ENCODE data around the gene OR10A5. TPM values are rescaled to one million over a fixed set of nuclear protein-coding genes. Genes with fewer than 3 reads are reported as not detected.

The OR10A5 gene
- total and polyA plus RNA-seq, 9 of the 15 experiments (the other 6 are each of a cell fraction or from before 2014, with no cell fraction given): 0.14 TPM; not detected in 8

GRCh38 chr11:6813656-6814055 is 31.8 kb upstream of the OR10A5 start:
- no TSS peak for BruUV-seq (replicated peaks)
- CTCF ChIA-PET (ENCODE audit: low intra/inter-chr PET ratio): no interaction called here

More at GRCh38 chr11:6813656-6814055, 31.8 kb upstream of the OR10A5 start:
- Histone ChIP-seq H3K9me3 (replicated peaks; ENCODE audit: control insufficient read depth, insufficient read depth, low read depth, low read length) (no peaks in the 10 kb centered on the region), H3K79me2 (ENCODE audit: control insufficient read depth, insufficient read depth, low read length) (no peaks in the 10 kb centered on the region), H3K27ac (ENCODE audit: extremely low read depth, low read depth, low read length) (no peak overlapping the region), H3K9me1 (ENCODE audit: control insufficient read depth, insufficient read depth, low read length) (no peaks in the 10 kb centered on the region), H3K36me3 (ENCODE audit: control insufficient read depth, insufficient read depth, low read length) (no peaks in the 10 kb centered on the region), H3K4me2 (ENCODE audit: insufficient read depth, low read length) (no peak overlapping the region), H3K4me3 (no peak overlapping the region), H2AFZ (ENCODE audit: low read depth, low read length) (no peak overlapping the region), H3K9ac (ENCODE audit: insufficient read depth in 1 of 2, low read depth in 2 of 2, low read length in 2 of 2) (no peak overlapping the region), H3K4me1 (replicated peaks in 1 of 2; ENCODE audit: control insufficient read depth in 2 of 2, insufficient read depth in 2 of 2, low read length in 2 of 2) (no peaks in the 10 kb centered on the region), H3K27me3 (ENCODE audit: control insufficient read depth in 2 of 2, insufficient read depth in 2 of 2, low read length in 2 of 2) (no peaks in the 10 kb centered on the region; a peak in 1 of 5 replicates), H4K20me1 (replicated peaks; ENCODE audit: control insufficient read depth, insufficient read depth, low read length) (no peaks in the 10 kb centered on the region)
- intact Hi-C loops (cut with micrococcal nuclease): loop anchor here (10.0 kb wide), 1 partner anchor 281 kb away; no protein-coding TSS in a partner anchor
- in situ Hi-C loops (cut with MboI): no loop called here
- POLR2A ChIA-PET: no interaction called here
- WGBS (ENCODE audit: insufficient coverage, low coverage, missing lambda C conversion rate): 0% methylated on average over 2 of the region's 2 CpGs
- FAIRE-seq (no peak), ATAC-seq (no peak), DNase-seq (ENCODE audit: extremely low read depth in 1 of 4, low spot score in 3 of 4) (no peak)
- TF ChIP-seq STAT5B (CRISPR knock-in tag; IDR thresholded peaks at IDR 0.05) (no peak), POLR2H (tag; IDR thresholded peaks at IDR 0.05; ENCODE audit: low read depth) (no peak), ERF (CRISPR knock-in tag; IDR thresholded peaks at IDR 0.05) (no peak), FUS (optimal IDR thresholded peaks at IDR 0.05; ENCODE audit: low read depth, low read length) (no peak), NR3C1 (CRISPR knock-in tag; IDR thresholded peaks at IDR 0.05) (no peak), MXI1 (IDR thresholded peaks at IDR 0.05; ENCODE audit: low read depth, low read length) (no peak), NUFIP1 (IDR thresholded peaks at IDR 0.05; ENCODE audit: partially characterized antibody) (no peak), SRSF9 (IDR thresholded peaks at IDR 0.05; ENCODE audit: borderline replicate concordance, low read depth, low read length) (no peak), HNRNPK (IDR thresholded peaks at IDR 0.05; ENCODE audit: low read depth, low read length, poor library complexity, severe bottlenecking) (no peak), GATAD2B (IDR thresholded peaks at IDR 0.05; ENCODE audit: borderline replicate concordance) (no peak), ZFPM2 (CRISPR knock-in tag; IDR thresholded peaks at IDR 0.05) (no peak), SMAD4 (CRISPR knock-in tag; conservative IDR thresholded peaks at IDR 0.05) (no peak), ZKSCAN3 (CRISPR knock-in tag; IDR thresholded peaks at IDR 0.05) (no peak), CCNT2 (IDR thresholded peaks at IDR 0.05; ENCODE audit: borderline replicate concordance, extremely low read depth, insufficient read length, low read depth, low read length) (no peak), PYGO2 (tag; IDR thresholded peaks at IDR 0.05) (no peak), ELF4 (CRISPR knock-in tag; IDR thresholded peaks at IDR 0.05) (no peak), ZNF583 (CRISPR knock-in tag; IDR thresholded peaks at IDR 0.05) (no peak), THAP12 (CRISPR knock-in tag; IDR thresholded peaks at IDR 0.05) (no peak), BCOR (IDR thresholded peaks at IDR 0.05) (no peak), FOXA1 (IDR thresholded peaks at IDR 0.05; ENCODE audit: borderline replicate concordance) (no peak)

Measured in K562 (cell line).